MM.1S (cell line): ENCODE measurements around the gene TMPRSS6.

Source experiments
- DNase-seq: peaks from one replicate; pipeline ENCODE4 v3.0.0-alpha.2; 2015
- H2AFZ ChIP-seq: fragments of 300-600 bp; sonication (generic); 2 replicates; pipeline ENCODE4 v1.6.0; 2016; ENCODE audit warnings: antibody characterized with exemption, low read length
- H3F3A ChIP-seq: fragments of 300-600 bp; sonication (generic); 2 replicates; pipeline ENCODE4 v1.6.1; 2016; ENCODE audit warnings: mild to moderate bottlenecking, antibody characterized with exemption, low read length, moderate library complexity, mixed read lengths; ENCODE audit not compliant: insufficient read depth
- H3K27ac ChIP-seq: fragments of 300-600 bp; sonication (generic); 2 replicates; pipeline ENCODE4 v1.5.1; 2016; ENCODE audit warnings: mild to moderate bottlenecking, low read length
- H3K27me3 ChIP-seq: fragments of 300-600 bp; sonication (generic); replicated peaks from 2 replicates; pipeline ENCODE4 v1.6.0; 2016; ENCODE audit warnings: low read length; ENCODE audit not compliant: insufficient read depth
- H3K36me3 ChIP-seq: fragments of 300-600 bp; sonication (generic); replicated peaks from 2 replicates; pipeline ENCODE4 v1.6.1; 2016; ENCODE audit warnings: mild to moderate bottlenecking, low read length, mixed read lengths; ENCODE audit not compliant: insufficient read depth
- H3K4me1 ChIP-seq: fragments of 300-600 bp; sonication (generic); 2 replicates; pipeline ENCODE4 v1.6.1; 2016; ENCODE audit warnings: low read length, mixed read lengths
- H3K4me2 ChIP-seq: fragments of 300-600 bp; sonication (generic); 2 replicates; pipeline ENCODE4 v1.6.0; 2016; ENCODE audit warnings: low read depth, low read length
- H3K4me3 ChIP-seq: fragments of 300-600 bp; sonication (generic); 2 replicates; pipeline ENCODE4 v1.5.1; 2016; ENCODE audit warnings: low read length, mixed read lengths
- H3K79me2 ChIP-seq: fragments of 300-600 bp; sonication (generic); 2 replicates; pipeline ENCODE4 v1.6.1; 2016; ENCODE audit warnings: mixed run types, low read length, mixed read lengths
- H3K9ac ChIP-seq: fragments of 300-600 bp; sonication (generic); 2 replicates; pipeline ENCODE4 v1.6.1; 2016; ENCODE audit warnings: low read length, mixed read lengths
- H3K9me2 ChIP-seq: fragments of 300-600 bp; sonication (generic); replicated peaks from 2 replicates; pipeline ENCODE4 v1.6.1; 2016; ENCODE audit warnings: mild to moderate bottlenecking, low read length, mixed read lengths; ENCODE audit not compliant: insufficient read depth
- H3K9me3 ChIP-seq: fragments of 300-600 bp; sonication (generic); replicated peaks from 2 replicates; pipeline ENCODE4 v1.6.1; 2016; ENCODE audit warnings: mild to moderate bottlenecking, low read length, mixed read lengths; ENCODE audit not compliant: insufficient read depth
- H4K20me1 ChIP-seq: fragments of 300-600 bp; sonication (generic); 2 replicates; pipeline ENCODE4 v1.6.1; 2016; ENCODE audit warnings: mild to moderate bottlenecking, low read length, moderate library complexity, mixed read lengths; ENCODE audit not compliant: insufficient read depth
- EZH2 ChIP-seq: fragments of 300-600 bp; sonication (generic); optimal IDR thresholded peaks from 2 replicates; pipeline ENCODE3; 2017; ENCODE audit warnings: low read depth, mild to moderate bottlenecking, antibody characterized with exemption, low read length, mixed read lengths
- EZH2phosphoT487 ChIP-seq: fragments of 300-600 bp; sonication (generic); IDR thresholded peaks from 2 replicates; pipeline ENCODE4 v1.6.1; 2018; ENCODE audit warnings: antibody characterized with exemption, low read length
- TF ChIP-seq, protein P1 (sequence below): fragments of 300-600 bp; sonication (generic); IDR thresholded peaks from 2 replicates; pipeline ENCODE4 v1.5.1; 2016; ENCODE audit warnings: antibody characterized with exemption, low read length, mixed read lengths

The TMPRSS6 gene

DNA sequence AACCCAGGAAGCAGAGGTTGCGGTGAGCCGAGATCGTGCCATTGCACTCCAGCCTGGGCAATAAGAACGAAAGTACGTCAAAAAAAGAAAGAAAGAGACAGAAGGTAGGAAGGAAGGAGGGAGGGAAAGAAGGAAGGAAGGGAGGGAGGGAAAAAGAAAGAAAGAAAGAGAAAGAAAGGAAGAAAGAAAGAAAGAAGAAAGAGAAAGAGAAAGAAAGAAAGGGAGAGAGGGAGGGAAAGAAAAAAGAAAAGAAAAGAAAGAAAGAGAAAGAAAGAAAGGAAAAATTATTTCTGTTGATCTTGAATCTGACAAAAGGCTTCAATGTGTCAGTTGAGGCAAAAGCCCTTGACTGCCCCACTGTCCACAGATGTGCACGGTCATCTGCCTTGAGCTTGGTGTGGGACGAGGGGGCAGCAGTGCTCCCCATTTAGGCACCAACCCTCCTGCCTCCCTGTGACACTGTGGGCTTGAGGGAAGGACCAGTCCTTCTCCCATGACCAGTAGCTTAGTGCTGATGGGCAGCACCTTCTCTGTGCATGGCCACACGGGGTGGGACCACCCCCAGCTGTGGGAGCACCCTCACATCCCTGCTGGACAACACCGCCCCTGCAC is 33.6 kb downstream of the TMPRSS6 start:
- DNase-seq, result no peak
- no peaks in the 10 kb centered on the region for H3K79me2 ChIP-seq
- no peaks in the 10 kb centered on the region for H4K20me1 ChIP-seq
- no peaks in the 10 kb centered on the region for H3K9me2 ChIP-seq
- H3K9me3 ChIP-seq, result no peaks in the 10 kb centered on the region
- H3K27me3 ChIP-seq, result peaks cover 81% of the 10 kb centered on the region
- no peak overlapping the region for H3K4me3 ChIP-seq
- H3F3A ChIP-seq, result no peaks in the 10 kb centered on the region
- no peak overlapping the region for H3K27ac ChIP-seq
- H3K9ac ChIP-seq, result no peak overlapping the region
- no peaks in the 10 kb centered on the region for H3K4me1 ChIP-seq
- TF ChIP-seq, protein P1, sequence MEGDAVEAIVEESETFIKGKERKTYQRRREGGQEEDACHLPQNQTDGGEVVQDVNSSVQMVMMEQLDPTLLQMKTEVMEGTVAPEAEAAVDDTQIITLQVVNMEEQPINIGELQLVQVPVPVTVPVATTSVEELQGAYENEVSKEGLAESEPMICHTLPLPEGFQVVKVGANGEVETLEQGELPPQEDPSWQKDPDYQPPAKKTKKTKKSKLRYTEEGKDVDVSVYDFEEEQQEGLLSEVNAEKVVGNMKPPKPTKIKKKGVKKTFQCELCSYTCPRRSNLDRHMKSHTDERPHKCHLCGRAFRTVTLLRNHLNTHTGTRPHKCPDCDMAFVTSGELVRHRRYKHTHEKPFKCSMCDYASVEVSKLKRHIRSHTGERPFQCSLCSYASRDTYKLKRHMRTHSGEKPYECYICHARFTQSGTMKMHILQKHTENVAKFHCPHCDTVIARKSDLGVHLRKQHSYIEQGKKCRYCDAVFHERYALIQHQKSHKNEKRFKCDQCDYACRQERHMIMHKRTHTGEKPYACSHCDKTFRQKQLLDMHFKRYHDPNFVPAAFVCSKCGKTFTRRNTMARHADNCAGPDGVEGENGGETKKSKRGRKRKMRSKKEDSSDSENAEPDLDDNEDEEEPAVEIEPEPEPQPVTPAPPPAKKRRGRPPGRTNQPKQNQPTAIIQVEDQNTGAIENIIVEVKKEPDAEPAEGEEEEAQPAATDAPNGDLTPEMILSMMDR, result no peak
- TF ChIP-seq EZH2, result no peak
- no peak for TF ChIP-seq EZH2phosphoT487
- peak overlapping the region; percentile 24; the same call in 1 of the 2 replicates for H3K4me2 ChIP-seq
- no peak overlapping the region for H2AFZ ChIP-seq
- no peaks in the 10 kb centered on the region for H3K36me3 ChIP-seq

DNA sequence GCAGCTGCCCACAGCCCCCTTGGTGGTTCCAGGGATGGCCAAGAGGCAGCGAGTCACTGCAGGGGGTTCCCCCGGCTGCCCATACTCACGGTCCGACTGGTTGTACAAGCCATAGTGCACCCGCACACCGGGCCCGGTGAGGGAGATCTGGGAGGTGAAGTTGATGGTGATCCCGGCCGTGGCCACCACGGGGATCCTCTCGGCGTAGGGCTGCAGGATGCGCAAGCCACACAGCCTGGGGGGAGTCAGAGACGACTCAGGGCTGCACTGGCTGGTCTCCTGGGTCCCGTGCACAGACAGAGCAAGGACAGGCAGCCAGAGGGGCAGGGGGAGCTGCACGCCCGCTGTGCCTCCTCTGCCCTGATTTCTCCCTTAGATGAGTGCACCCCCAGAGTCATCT is 34.5 kb downstream of the TMPRSS6 start:
- Histone ChIP-seq H3K4me2 (no peak overlapping the region), H4K20me1 (no peaks in the 10 kb centered on the region), H3K4me1 (no peaks in the 10 kb centered on the region), H2AFZ (no peak overlapping the region), H3K9me2 (no peaks in the 10 kb centered on the region), H3K79me2 (no peaks in the 10 kb centered on the region), H3K4me3 (no peak overlapping the region), H3K27ac (no peak overlapping the region), H3K9me3 (no peaks in the 10 kb centered on the region), H3K9ac (no peak overlapping the region), H3K27me3 (peaks cover 81% of the 10 kb centered on the region), H3F3A (no peaks in the 10 kb centered on the region), H3K36me3 (no peaks in the 10 kb centered on the region)
- TF ChIP-seq, protein P1, result no peak
- TF ChIP-seq EZH2phosphoT487 (no peak), EZH2 (no peak)
- no peak for DNase-seq

DNA sequence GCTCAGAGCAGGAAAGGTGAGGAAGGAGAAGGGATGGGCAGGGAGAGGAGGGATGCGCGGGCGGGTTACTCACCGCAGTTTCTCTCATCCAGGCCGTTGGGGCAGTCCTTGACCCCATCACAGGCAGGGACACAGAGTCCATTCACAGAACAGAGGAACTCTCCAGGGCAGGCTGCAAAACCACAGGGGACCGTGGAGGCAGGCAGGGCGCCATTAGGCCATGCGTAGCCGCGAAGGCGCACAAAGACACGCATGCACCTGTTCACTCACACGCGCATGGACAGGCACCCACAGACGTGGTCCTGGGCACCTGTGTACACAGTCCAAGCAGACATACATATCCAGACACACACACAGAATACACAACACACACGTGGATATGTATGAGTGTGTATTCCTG is 35.0 kb downstream of the TMPRSS6 start:
- Histone ChIP-seq H2AFZ (no peak overlapping the region), H3K79me2 (no peaks in the 10 kb centered on the region), H3K9me2 (no peaks in the 10 kb centered on the region), H3K4me3 (no peak overlapping the region), H3K27me3 (peaks cover 81% of the 10 kb centered on the region), H3K9me3 (no peaks in the 10 kb centered on the region), H3F3A (no peaks in the 10 kb centered on the region), H4K20me1 (no peaks in the 10 kb centered on the region), H3K27ac (no peak overlapping the region), H3K4me2 (no peak overlapping the region), H3K36me3 (no peaks in the 10 kb centered on the region), H3K4me1 (no peaks in the 10 kb centered on the region), H3K9ac (no peak overlapping the region)
- no peak for DNase-seq
- TF ChIP-seq EZH2, result no peak
- TF ChIP-seq, protein P1, result no peak
- TF ChIP-seq EZH2phosphoT487, result no peak
